HG03342 (cell line): ENCODE results near the gene POLR3A.
"Not testable (repeated sequence)": the region's sequence is repeated elsewhere in the genome, so short reads cannot be mapped to it uniquely, and the experiment has no call there.

Experiments
- ATAC-seq: cut with Tn5 transposase; IDR thresholded peaks from one replicate; pipeline ENCODE4 v1.9.1; 2021; ENCODE audit warnings: mild to moderate bottlenecking, moderate library complexity; ENCODE audit not compliant: unreplicated experiment

POLR3A gene

DNA sequence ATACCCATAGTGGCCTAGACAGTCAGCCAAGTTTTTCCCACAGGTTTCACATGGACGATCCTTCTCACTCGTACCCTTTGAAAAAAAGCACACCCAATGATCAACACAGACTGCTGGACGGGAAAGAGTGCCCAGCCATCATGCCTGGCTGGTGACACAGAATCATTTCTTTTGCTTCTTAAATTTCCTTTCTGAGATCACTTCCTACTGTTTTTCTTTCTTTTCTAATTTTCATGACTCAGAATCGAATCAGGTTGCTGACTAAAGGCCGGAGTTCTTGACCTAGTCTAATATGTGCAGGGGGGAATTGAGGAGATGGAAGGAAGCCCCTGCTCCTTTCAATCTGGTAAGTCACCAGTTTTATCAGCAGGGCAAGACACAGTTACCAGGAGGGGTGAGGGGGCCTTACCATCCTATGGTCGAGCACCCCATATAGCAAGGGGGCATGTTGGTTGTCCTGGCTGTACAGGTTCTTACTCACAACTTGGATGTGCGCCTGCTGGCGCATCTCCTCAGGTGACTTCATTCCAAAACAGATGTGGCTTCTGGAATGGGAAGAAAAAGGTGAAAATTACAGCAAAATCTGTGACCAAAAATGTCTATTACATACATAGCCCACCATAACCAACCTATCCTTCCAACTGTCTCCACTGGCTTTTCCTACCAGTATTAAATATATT is 3.5 kb downstream of the POLR3A start:
- ATAC-seq = no peak

DNA sequence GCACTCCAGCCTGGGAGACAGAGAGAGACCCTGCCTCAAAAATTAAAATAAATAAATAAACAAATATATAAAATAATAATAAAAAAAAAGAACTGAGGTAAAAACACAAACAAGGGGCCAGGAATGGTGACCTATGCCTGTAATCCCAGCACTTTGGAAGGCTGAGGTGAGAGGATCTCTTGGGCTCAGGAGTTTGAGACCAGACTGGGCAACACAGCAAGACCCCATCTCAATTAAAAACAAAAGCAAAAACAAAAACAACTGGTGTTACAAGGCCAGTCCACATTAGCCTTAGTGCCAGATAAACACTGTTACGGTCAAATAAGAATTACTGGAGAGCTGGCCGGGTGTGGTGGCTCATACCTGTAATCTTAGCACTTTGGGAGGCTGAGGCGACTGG is 5.6 kb downstream of the POLR3A start:
- no peak for ATAC-seq

DNA sequence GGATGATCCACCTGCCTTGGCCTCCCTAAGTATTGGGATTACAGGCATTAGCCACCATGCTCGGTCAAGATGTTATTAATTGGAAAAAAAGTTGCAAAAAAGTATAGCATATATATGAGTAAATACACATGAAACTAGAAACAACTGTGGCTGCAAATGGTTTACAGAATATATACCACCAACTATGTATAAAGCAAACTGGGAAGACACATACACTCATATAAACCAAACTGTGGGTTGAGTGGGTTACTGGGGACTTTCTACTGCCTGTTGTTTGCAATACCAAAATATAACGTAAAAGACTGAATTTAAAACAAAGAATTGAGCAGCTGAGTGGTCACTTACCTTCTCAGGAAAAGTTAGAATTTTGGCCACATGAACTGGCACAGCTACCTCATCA is 8.1 kb downstream of the POLR3A start:
- no peak for ATAC-seq

DNA sequence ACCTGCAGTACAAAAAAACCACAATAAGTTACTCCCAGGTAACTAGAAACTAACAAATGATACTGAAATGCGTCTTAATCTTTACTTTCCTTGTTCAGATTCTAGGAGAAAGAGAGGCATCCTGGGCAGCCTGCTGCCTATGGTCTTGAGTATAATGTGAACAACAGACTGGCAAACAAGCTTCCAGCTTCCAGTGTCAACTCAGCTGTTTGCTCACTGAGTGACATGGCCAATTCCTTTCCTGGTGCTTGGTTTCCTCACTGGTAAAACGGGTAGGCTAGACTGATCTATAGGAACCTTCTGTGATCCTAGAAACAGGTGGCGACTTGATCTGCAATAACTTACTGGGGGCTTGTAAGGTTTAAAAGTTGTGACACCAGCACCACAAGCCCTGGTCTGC is 10.1 kb downstream of the POLR3A start:
- ATAC-seq = no peak

DNA sequence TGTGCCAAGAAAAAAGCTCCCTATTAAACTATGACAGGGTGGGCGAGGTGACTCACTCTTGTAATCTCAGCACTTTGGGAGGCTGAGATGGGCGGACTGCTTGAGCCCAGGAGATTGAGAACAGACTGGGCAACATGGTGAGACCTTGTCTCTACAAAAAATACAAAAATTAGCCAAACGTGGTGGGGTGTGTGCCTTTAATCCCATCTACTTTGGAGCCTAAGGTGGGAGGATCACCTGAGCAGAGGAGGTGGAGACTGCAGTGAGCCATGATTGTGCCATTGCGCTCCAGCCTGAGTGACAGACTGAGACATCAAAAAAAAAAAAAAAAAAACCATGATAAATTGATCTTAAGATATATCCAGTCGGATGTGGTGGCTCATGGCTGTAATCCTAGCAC is 11.5 kb downstream of the POLR3A start:
- no peak for ATAC-seq

DNA sequence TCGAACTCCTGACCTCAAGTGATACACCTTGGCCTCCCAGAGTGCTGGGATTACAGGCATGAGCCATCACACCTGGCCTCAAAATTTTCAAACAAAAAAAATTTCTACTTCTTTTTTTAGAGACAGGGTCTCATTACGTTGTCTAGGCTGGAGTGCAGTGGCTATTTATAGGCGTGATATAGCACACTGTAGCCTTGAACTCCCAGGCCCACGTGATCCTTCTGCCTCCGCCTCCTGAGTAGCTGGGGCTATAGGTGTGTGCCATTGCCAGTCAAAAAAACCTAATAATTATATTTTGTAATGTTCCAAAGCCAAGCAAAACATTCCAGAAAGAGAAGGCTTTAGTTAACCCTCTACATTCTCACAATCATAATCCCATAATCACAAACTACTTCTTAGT is 13.8 kb downstream of the POLR3A start:
- no peak for ATAC-seq

DNA sequence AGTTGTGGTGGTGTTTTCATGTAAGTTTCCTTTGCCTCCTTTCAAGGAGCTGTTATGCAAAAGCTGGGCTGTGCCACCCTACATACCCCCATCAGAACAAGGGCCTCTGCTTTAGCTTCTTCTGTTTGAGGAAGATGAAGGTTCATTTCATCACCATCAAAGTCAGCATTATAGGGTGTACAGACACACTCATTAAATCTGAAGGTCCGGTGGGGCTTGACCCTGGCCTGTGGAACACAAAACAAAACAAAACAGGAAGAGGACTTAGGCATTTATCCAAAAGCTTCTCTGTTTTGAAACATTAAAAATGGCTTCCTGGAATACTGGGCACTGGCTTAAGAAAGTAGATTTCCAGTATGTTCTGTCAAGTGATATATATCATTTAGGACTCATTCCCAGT is 15.8 kb downstream of the POLR3A start:
- ATAC-seq = no peak

DNA sequence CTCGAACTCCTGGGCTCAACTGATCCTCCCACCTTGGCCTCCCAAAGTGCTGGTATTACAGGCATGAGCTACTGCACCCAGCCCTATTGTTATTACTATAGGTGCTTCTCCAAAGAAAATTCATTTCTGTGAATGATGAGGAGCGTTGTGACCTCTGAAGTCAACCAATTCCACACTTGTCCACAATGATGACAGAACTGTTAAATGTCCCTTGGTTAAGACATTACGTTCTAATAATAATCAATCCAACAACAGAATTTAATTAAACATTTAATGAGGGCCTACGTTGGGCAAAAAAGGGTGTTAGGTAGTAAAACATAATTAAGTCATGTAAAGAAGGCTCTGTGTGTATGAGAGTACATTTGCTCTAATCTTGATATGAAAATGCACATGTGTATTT is 18.2 kb downstream of the POLR3A start:
- ATAC-seq = no peak

DNA sequence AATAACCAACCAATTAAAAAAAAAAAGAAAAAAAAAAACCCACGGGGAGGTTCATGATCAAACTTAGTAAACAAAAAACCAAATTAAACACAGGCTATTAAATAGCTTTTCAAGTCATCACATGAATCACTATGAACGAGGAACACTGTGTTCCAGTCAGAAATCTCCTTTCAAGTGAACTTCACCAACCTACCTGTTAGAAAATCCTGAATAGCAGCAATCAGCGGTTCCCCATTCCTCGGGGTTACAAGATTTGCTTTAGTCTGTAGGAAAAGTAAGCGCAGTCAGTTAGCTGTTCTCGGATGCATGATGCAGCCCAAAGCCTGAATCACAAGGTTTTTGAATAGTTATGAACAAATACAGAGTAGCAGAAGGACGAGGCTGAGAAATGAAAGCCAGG is 19.0 kb downstream of the POLR3A start:
- ATAC-seq = no peak

DNA sequence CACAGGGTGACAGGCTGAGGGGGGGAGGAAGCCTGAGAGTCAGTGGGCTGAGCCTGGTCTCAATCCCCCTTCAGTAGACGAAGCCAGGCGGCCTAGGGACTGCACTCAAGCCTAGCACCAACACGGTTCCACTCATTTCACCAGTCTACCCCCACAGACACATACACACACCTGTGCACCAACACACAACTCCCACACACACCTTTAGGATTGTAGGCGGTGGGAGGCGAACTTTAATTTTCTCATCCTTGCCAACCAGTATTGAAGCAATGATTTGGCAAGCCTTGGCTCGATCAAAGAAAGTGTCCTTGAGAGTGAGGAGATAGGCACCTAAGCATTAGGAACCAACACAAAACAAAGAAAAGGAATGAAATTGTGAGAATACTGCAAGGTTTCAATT is 19.7 kb downstream of the POLR3A start:
- ATAC-seq = no peak

DNA sequence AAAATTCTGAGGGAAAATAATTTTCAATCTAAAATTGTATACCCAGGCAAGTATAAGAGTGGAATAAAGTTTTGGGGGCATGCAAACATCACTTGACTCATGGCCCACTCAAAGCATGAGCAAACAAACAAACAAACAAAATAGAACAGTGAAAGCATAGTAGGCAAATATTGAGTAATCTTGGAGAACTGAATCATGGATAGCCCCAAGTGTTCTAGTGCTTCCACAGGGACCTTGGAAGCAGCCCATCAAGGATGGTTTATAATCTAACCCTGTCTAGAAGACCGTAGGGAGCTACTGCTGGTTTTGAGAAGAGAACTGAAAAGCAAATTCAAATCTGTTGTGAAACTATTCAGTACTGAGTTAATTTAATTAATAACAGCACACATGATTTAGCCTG is 22.1 kb downstream of the POLR3A start:
- ATAC-seq = no peak

DNA sequence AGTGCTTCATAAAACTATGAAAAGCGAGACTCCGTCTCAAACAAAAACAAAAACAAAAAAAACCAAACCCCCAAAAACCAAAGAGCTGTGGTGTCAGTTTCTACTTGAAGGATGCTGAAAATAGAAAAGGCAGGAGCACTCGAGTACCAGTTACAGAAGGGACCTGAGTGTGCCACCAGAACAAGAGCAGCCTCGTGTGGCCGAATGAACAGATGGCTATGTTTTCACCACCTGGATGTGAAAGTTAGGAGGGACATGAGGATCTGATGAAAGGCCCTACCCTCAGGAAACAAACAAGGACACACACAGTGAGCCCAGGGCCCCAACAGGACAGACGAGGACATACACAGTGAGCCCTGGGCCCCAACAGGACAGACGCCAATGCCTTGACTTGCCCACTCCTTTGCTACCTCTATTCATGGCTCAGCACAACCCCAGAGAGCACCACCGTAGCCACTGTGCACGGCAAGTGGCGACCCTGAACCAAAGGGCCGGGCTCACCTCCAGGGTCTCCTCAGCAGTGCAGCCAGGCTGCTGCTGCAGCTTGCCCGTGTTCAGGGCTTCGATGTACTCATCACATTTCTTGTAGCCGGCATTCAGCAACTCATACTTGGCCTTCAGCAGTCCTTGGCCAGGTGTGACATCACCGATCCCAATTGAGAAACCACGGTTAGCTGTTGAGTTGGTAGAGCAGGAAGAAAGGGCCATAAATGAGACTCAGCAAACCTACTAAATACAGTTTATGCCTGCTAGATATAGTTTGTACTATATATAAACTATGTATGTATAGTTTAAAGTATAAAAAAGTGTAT is 24.9 kb downstream of the POLR3A start:
- ATAC-seq = no peak

DNA sequence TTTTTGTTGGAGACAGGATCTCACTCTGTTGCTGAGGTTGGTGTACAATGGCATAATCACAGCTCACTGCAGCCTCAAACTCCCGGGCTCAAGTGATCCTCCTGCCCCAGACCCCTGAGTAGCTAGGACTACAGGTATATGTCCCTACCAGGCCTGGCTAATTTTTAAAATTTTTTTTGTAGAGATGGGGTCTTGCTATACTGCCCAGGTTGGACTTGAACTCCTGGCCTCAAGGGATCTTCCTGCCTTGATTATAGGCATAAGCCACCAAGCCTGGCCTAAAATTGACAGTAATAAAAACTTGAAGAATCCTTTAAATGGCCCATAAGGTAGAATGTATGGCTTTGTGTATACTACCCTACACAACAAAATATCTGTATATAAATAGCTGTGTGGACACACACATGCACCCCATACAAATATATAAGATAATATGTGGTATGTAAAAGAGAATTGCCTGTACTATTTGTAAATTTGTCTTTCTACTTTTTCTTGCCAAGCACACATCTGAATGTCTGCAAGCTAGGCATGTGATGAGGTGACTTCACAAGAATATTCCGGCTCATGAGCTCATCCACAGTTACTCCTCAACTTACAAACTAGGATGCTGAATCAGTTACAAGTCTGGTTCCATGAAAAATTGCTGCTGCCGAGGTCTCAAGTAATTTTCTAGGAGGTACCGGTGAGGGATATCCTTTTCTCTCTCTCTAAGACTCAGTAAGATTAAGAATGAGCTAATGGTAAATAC is 26.6 kb downstream of the POLR3A start:
- no peak for ATAC-seq

DNA sequence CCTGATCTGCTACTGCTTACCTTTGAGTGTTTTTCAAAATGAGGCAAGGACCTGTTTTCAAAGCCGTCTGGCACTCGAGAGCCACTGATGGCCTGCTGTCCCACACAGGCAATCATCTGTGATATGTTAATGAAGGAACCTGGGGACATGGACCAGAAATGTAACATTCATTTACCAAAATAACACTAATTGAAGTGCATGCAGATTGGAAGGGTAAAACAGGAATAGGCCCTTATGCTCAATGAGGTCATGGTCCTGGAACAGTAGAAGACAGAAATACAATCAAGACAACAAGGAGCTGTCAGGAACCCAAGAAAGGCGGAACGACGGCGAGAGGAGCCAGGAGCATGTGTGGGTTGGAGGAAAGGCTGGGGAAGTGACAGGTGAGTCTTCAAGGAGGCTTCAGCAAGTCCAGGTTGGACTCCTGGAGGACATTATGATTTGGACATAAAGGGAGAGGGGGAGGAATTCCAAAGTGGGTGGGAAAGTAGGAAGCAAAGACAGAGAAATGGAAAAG is 28.3 kb downstream of the POLR3A start:
- no peak for ATAC-seq

DNA sequence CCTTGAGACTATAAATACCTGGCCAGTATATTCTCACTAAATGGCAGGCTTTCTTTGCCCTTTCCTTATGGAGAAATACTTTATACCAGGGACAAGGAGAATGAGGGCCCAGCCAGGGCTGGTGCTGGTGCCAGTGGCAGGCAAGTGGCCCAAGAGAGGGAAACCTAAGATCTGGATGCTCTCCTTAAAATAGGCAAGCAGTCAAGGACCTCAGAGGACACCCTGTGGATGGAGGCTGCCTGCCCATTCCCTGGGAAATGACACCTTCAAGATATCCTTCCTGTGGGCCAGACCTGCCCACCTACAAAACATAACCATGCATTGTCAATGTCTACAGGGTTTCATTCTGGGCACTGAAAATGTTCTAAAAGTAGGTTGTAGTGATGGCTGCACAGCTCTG is 29.1 kb downstream of the POLR3A start:
- no peak for ATAC-seq

DNA sequence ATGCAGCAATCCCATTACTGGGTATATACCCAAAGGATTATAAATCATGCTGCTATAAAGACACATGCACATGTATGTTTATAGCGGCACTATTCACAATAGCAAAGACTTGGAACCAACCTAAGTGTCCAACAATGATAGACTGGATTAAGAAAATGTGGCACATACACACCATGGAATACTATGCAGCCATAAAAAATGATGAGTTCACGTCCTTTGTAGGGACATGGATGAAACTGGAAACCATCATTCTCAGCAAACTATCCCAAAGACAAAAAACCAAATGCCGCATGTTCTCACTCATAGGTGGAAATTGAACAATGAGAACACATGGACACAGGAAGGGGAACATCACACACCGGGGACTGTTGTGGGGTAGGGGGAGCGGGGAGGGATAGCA is 30.5 kb downstream of the POLR3A start:
- ATAC-seq = not testable (repeated sequence)

DNA sequence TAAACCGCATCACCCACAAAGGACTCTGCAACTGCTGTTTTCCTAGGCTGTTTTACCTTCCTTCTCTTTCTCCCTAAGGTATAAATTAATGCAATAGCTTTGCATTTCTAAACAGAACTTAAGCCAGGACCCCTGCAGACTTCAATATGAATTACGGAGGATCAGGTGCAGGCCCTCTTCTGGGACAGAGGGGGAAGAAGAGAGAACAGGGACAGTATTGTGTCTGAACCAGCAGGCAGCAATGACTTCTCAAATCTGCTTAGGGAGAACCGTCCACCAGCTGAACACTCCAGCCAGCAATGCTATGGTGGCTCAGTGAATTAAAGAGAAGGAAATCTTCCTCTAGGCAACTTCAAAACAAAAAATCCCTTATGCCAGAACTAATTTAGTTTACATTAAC is 35.7 kb downstream of the POLR3A start:
- ATAC-seq = no peak

DNA sequence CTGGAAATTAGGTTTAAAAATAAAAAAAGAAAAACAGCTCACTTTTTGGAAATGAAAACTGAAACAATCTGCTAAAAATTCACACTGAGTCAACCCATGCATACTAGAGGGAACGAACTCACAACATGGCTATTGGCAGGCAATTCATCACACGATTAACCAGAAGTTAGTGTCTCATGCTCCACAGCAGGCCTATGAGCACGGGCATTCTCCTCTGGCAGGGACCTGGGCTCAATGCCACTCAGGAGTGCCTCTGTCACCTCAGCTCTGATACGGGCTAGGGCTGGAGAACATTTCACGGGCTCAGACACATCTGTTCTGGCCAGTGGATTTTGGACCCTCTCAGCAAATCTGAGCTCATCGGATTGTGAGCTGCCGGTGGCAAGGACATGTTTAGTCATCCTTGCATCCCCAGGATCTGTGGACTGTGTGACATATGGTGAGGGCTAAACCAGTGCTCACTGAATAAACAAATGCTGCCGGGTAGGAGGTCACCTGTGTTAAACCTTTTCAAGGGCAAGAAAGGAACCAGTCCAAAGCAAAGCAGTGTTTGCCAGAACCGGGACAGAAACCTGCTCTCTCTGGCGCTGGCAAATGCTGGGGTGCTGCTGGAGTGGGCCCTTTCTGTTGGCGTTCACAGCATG is 40.1 kb downstream of the POLR3A start:
- no peak for ATAC-seq

DNA sequence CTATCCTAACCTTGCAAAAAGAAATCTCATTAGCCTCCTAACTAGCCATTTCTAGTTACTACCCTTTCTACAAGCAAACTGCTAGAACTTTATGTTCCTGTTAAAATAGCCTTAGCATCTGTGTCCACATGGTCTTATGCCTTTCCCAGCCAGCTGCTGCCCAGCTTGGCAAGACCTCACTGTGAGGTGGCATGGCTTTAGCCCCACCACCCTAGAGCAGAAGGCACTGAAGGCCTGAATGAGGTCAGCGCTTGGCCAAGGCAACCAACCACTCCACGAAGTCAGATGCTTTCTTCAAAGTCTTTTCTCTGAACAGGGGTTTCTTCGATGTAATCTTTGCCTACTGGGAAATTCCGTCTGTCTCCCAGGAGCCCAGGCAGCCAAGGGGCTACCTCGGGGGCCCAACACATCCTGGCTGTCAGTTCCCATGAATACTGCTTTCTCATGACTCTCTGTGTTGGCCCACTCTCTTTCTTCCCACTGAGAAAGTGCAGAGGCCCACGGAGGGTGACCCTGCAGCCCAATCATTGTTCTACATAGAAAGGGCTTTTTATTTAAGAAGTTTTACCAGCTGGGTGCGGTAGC is 41.6 kb downstream of the POLR3A start:
- no peak for ATAC-seq

DNA sequence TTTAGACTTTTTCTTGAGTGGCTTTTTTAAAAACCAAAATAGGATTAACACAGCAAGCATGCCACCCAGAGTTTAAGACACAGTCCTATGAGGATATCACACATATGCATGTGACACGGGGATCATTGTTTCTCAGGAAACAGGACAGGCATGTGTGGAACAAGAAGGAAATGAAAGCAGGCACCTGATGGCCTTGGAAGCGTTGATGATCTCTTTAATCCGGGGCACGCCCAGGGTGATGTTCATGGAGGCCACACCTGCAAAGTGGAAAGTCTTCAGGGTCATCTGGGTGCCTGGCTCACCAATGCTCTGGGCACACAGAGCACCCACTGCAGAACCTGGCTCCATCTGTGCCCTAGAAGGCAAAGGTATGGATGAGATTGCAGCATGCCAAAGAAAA is 44.3 kb downstream of the POLR3A start:
- no peak for ATAC-seq
